ENCODE data around the gene PET117. TPM values are rescaled to one million over a fixed set of nuclear protein-coding genes. Genes with fewer than 3 reads are reported as not detected.
A peak's percentile ranks its signal among the peaks of the same experiment; 100 is the strongest.

The PET117 gene
- polyA plus RNA-seq, 3 donors = 16.5 to 18.4 (median 17.9) TPM

- DNase-seq (ENCODE audit: extremely low read depth in 1 of 11, low read depth in 9 of 11, low spot score in 4 of 11) = peak in 10 of 11 donors; percentile 13 to 55 (median 36)
Observed at GRCh38 chr20:18191306-18191705, 53.6 kb downstream of the PET117 start.

Other genes with a start within 250 kb of the PET117 start
- 100 to 1,000 TPM; 209 to 251 (median 235) TPM for gene SNX5, start 169.1 kb upstream of the PET117 start, polyA plus RNA-seq (ENCODE audit: insufficient read length in 3 of 3)
- gene MGME1, start 168.8 kb upstream of the PET117 start, polyA plus RNA-seq (ENCODE audit: insufficient read length in 3 of 3) = 10 to 100 TPM; 40.1 to 46.0 (median 41.4) TPM
- gene OVOL2, start 79.9 kb upstream of the PET117 start, polyA plus RNA-seq (ENCODE audit: insufficient read length in 3 of 3) = 1 to 10 TPM in 2 of 3 donors, under 1 TPM in 1; 0.65 to 1.5 (median 1.2) TPM
- gene KAT14, start within 50 bp of the PET117 start, polyA plus RNA-seq (ENCODE audit: insufficient read length in 3 of 3) = 10 to 100 TPM; 27.5 to 34.3 (median 31.8) TPM
- gene ZNF133, start 150.7 kb downstream of the PET117 start, polyA plus RNA-seq (ENCODE audit: insufficient read length in 3 of 3) = 10 to 100 TPM; 27.2 to 37.7 (median 27.3) TPM